B cell (primary cell): ENCODE data around the gene COLQ. TPM values are rescaled to one million over a fixed set of nuclear protein-coding genes. Genes with fewer than 3 reads are reported as not detected.

Experiments used
- ATAC-seq: fragments of 200-7000 bp; cut with Tn5 transposase; one replicate; pipeline ENCODE4 v1.10.0; 2021; ENCODE audit warnings: low read depth, mild to moderate bottlenecking, moderate number of reproducible peaks, moderate library complexity
- CTCF ChIA-PET: fragments of 350-600 bp; sonication (Branson Sonifier 250); formaldehyde crosslinking; loops from one replicate; lab custom pipeline; 2021; ENCODE audit warnings: antibody characterized with exemption, inconsistent platforms; lab: Charles Lee
- POLR2A ChIA-PET: fragments of 350-600 bp; sonication (Branson Sonifier 250); formaldehyde crosslinking; loops from one replicate; lab custom pipeline; 2021; ENCODE audit warnings: antibody characterized with exemption; lab: Charles Lee
- DNase-seq: peaks from one replicate; pipeline ENCODE4 v3.0.0; 2013
- H2AFZ ChIP-seq: 2 replicates; pipeline ENCODE4 v1.6.1; 2012; ENCODE audit warnings: mild to moderate bottlenecking, low read depth, low read length; ENCODE audit not compliant: insufficient read depth, poor library complexity, severe bottlenecking
- H3K27ac ChIP-seq, 2 donors: 1 replicate in 1 of 2; 2 replicates in 1 of 2; pipeline ENCODE4 v1.5.1; 2012 to 2013; ENCODE audit warnings: low read length in 2 of 2, mild to moderate bottlenecking in 2 of 2, moderate library complexity in 1 of 2
- H3K27me3 ChIP-seq, 4 experiments: fragments of 200-600 bp in 1 of 4; sonication (generic) in 1 of 4; replicated peaks in 1 of 4; 1 replicate in 2 of 4; 2 replicates in 2 of 4; pipeline versions ENCODE4 v1.6.1 to v1.7.0; 2013 to 2016; ENCODE audit warnings: low read length in 3 of 4, mild to moderate bottlenecking in 2 of 4, mixed read lengths in 1 of 4, moderate library complexity in 1 of 4; ENCODE audit not compliant: insufficient read depth in 4 of 4, control insufficient read depth in 3 of 4; ENCODE audit errors: control extremely low read depth in 1 of 4
- H3K36me3 ChIP-seq, 2 experiments: replicated peaks in 1 of 2; 1 replicate in 1 of 2; 2 replicates in 1 of 2; pipeline versions ENCODE4 v1.6.1 to v1.7.1; 2013; ENCODE audit warnings: low read length in 1 of 2; ENCODE audit not compliant: insufficient read depth in 2 of 2, control insufficient read depth in 1 of 2; ENCODE audit errors: control extremely low read depth in 1 of 2, extremely low read depth in 1 of 2
- H3K4me1 ChIP-seq, 2 donors: fragments of 200-600 bp in 1 of 2; sonication (generic) in 1 of 2; 1 replicate in 1 of 2; 2 replicates in 1 of 2; pipeline versions ENCODE4 v1.5.1 to v1.6.1; 2013 to 2017; ENCODE audit warnings: low read length in 2 of 2; ENCODE audit not compliant: control insufficient read depth in 2 of 2, insufficient read depth in 2 of 2
- H3K4me2 ChIP-seq: replicated peaks from 2 replicates; pipeline ENCODE3; 2012; ENCODE audit warnings: mild to moderate bottlenecking, low read depth, low read length; ENCODE audit not compliant: poor library complexity, severe bottlenecking
- H3K4me3 ChIP-seq, 5 experiments: fragments of 200-600 bp in 1 of 5; sonication (generic) in 1 of 5; 1 replicate in 3 of 5; 2 replicates in 2 of 5; pipeline versions ENCODE4 v1.5.1 to v1.7.0; 2011 to 2016; ENCODE audit warnings: low read length in 4 of 5, mild to moderate bottlenecking in 4 of 5, low read depth in 2 of 5, control low read depth in 1 of 5, moderate library complexity in 1 of 5; ENCODE audit not compliant: insufficient read depth in 1 of 5; ENCODE audit errors: control extremely low read depth in 1 of 5, extremely low read depth in 1 of 5
- H3K79me2 ChIP-seq: fragments of 200-600 bp; sonication (generic); one replicate; pipeline ENCODE4 v1.6.0; 2016; ENCODE audit warnings: low read length; ENCODE audit not compliant: control insufficient read depth, insufficient read depth
- H3K9ac ChIP-seq: fragments of 200-600 bp; sonication (generic); 2 replicates; pipeline ENCODE4 v1.6.1; 2017; ENCODE audit warnings: mild to moderate bottlenecking, low read length, moderate library complexity
- H3K9me3 ChIP-seq, 3 donors: one replicate each; pipeline versions ENCODE4 v1.6.1 to v1.7.1; 2013; ENCODE audit warnings: low read length in 2 of 3; ENCODE audit not compliant: control insufficient read depth in 2 of 3, insufficient read depth in 1 of 3; ENCODE audit errors: control extremely low read depth in 1 of 3
- H4K20me1 ChIP-seq: 2 replicates; pipeline ENCODE4 v1.6.0; 2012; ENCODE audit warnings: mild to moderate bottlenecking, low read length; ENCODE audit not compliant: insufficient read depth, control insufficient read depth, poor library complexity, severe bottlenecking
- H3K27ac Mint-ChIP-seq: one replicate; pipeline ENCODE4 v1.8.0; 2021; ENCODE audit warnings: mixed read lengths
- H3K27me3 Mint-ChIP-seq: one replicate; pipeline ENCODE4 v1.8.0; 2021; ENCODE audit warnings: mixed read lengths
- H3K4me1 Mint-ChIP-seq: one replicate; pipeline ENCODE4 v1.8.0; 2021; ENCODE audit warnings: mixed read lengths
- H3K4me3 Mint-ChIP-seq: one replicate; pipeline ENCODE4 v1.8.0; 2021; ENCODE audit warnings: mixed read lengths
- H3K9me3 Mint-ChIP-seq: one replicate; pipeline ENCODE4 v1.8.0; 2022; ENCODE audit warnings: mixed read lengths; ENCODE audit not compliant: insufficient read depth
- CTCF ChIP-seq: fragments of 200-600 bp; IDR thresholded peaks from one replicate; pipeline ENCODE4 v1.8.0; 2022; ENCODE audit warnings: antibody characterized with exemption, mild to moderate bottlenecking
- EZH2 ChIP-seq: IDR thresholded peaks from 2 replicates; pipeline ENCODE4 v1.6.1; 2012; ENCODE audit warnings: borderline replicate concordance, low read depth, mild to moderate bottlenecking, moderate library complexity, low read length; ENCODE audit not compliant: insufficient read depth, poor library complexity, severe bottlenecking
- WGBS: methylation state at CpG from one replicate; pipeline ENCODE4 v1.1.5; 2013; ENCODE audit warnings: missing lambda C conversion rate; ENCODE audit not compliant: insufficient coverage; 5-methylcytosine and 5-hydroxymethylcytosine counted together
- intact Hi-C: fragments of 100-400 bp; cut with micrococcal nuclease; formaldehyde crosslinking; loops from one replicate; pipeline ENCODE4 v1.10.0; 2022
- polyA plus RNA-seq: library from polyadenylated mRNA; depleted of rRNA; stranded (reverse); fragments of >200 nt; gene quantifications from 2 replicates; pipeline ENCODE4 v1.2.3, GENCODE V29; 2012
- total RNA-seq, 2 donors: library from RNA; stranded (reverse); fragments of 120-200 nt in 1 of 2; gene quantifications; 1 replicate in 1 of 2; 2 replicates in 1 of 2; pipeline versions ENCODE4 v1.2.3 to v1.2.4, GENCODE V29; 2013 to 2022

COLQ gene
- total and polyA plus RNA-seq, 2 donors (not counting 1 experiment from before 2014, with no cell fraction given), result 1.9 to 2.5 TPM

- H3K27me3 Mint-ChIP-seq, result no peaks in the 10 kb centered on the region
- Histone ChIP-seq H3K79me2 (no peaks in the 10 kb centered on the region), H3K27me3 (no peaks in the 10 kb centered on the region), H3K9me3 (no peaks in the 10 kb centered on the region), H3K36me3 (no peaks in the 10 kb centered on the region), H4K20me1 (no peaks in the 10 kb centered on the region), H3K27ac (no peak overlapping the region), H3K4me2 (no peak overlapping the region), H3K4me1 (no peaks in the 10 kb centered on the region), H3K9ac (no peak overlapping the region), H2AFZ (no peak overlapping the region), H3K4me3 (no peak overlapping the region)
- intact Hi-C loops, result loop anchor here (10.0 kb wide), 1 partner anchor 97 kb away; no protein-coding TSS in a partner anchor
- no peak for ATAC-seq
- no peak for DNase-seq
- ChIA-PET POLR2A (no interaction called here), CTCF (no interaction called here)
- no peak for TF ChIP-seq EZH2
- TF ChIP-seq CTCF, result no peak
- peaks cover 3% of the 10 kb centered on the region for H3K9me3 Mint-ChIP-seq
- H3K4me1 Mint-ChIP-seq, result no peaks in the 10 kb centered on the region
- WGBS, result 100% methylated on average over 1 of the region's 4 CpGs
- no peak overlapping the region for H3K4me3 Mint-ChIP-seq
- H3K27ac Mint-ChIP-seq, result no peak overlapping the region
Measured at GRCh38 chr3:15541371-15541770, 19.9 kb upstream of the COLQ start.

- Histone ChIP-seq H3K4me3 (no peak overlapping the region), H3K27ac (no peak overlapping the region), H2AFZ (no peak overlapping the region), H3K36me3 (no peaks in the 10 kb centered on the region), H3K27me3 (no peaks in the 10 kb centered on the region), H3K4me1 (no peaks in the 10 kb centered on the region), H3K79me2 (no peaks in the 10 kb centered on the region), H4K20me1 (no peaks in the 10 kb centered on the region), H3K9me3 (no peaks in the 10 kb centered on the region), H3K9ac (no peak overlapping the region), H3K4me2 (no peak overlapping the region)
- intact Hi-C loops, result no loop called here
- H3K27ac Mint-ChIP-seq, result no peak overlapping the region
- ChIA-PET CTCF (no interaction called here), POLR2A (no interaction called here)
- no peaks in the 10 kb centered on the region for H3K27me3 Mint-ChIP-seq
- no peaks in the 10 kb centered on the region for H3K4me1 Mint-ChIP-seq
- no peak for DNase-seq
- 100% methylated on average over 1 of the region's 1 CpG for WGBS
- H3K4me3 Mint-ChIP-seq, result no peak overlapping the region
- no peaks in the 10 kb centered on the region for H3K9me3 Mint-ChIP-seq
- no peak for ATAC-seq
- no peak for TF ChIP-seq CTCF
- TF ChIP-seq EZH2, result no peak
Measured at GRCh38 chr3:15539066-15539465, 17.6 kb upstream of the COLQ start.
